Mucosa of descending colon (tissue), 3 donors: ENCODE measurements around the gene EFHD1. TPM values are rescaled to one million over a fixed set of nuclear protein-coding genes. Genes with fewer than 3 reads are reported as not detected.
"Not testable (repeated sequence)": the region's sequence is repeated elsewhere in the genome, so short reads cannot be mapped to it uniquely, and the experiment has no call there.

Source experiments
- ATAC-seq: fragments of 200-7000 bp; cut with Tn5 transposase; one replicate; pipeline ENCODE4 v1.9.1; 2020; ENCODE audit warnings: mild to moderate bottlenecking, moderate library complexity
- DNase-seq, 3 donors: peaks; one replicate each; pipeline ENCODE4 v3.0.0-alpha.2; 2020
- H3K36me3 ChIP-seq: fragments of 200-600 bp; one replicate; pipeline ENCODE4 v1.8.0; 2021; ENCODE audit warnings: low read depth, mild to moderate bottlenecking
- H3K4me1 ChIP-seq: fragments of 200-600 bp; one replicate; pipeline ENCODE4 v1.8.0; 2021; ENCODE audit warnings: low read depth, mild to moderate bottlenecking
- H3K4me3 ChIP-seq: fragments of 200-600 bp; one replicate; pipeline ENCODE4 v1.8.0; 2021; ENCODE audit warnings: mild to moderate bottlenecking
- H3K9me3 ChIP-seq: fragments of 200-600 bp; one replicate; pipeline ENCODE4 v1.8.0; 2021; ENCODE audit warnings: mild to moderate bottlenecking
- CTCF ChIP-seq: fragments of 200-600 bp; IDR thresholded peaks from one replicate; pipeline ENCODE4 v1.8.0; 2022; ENCODE audit warnings: antibody characterized with exemption, mild to moderate bottlenecking
- intact Hi-C, 2 donors: fragments of 100-400 bp; cut with DNase I in 1 of 2; cut with micrococcal nuclease in 1 of 2; formaldehyde crosslinking; loops; one replicate each; pipeline versions ENCODE4 v1.11.0 to v1.11.1; 2022; cut with DNase I, micrococcal nuclease
- total RNA-seq, 3 donors: library from RNA; stranded (reverse); fragmentation: NEBNext Ultra II Directional in 2 of 3; extraction: Animal tissue kit (Norgen Biotek cat#: 25700) in 2 of 3; gene quantifications; one replicate each; pipeline versions ENCODE4 v1.2.1 to v1.2.4, GENCODE V29; 2021 to 2023
- donor health status: DM: no; HTN: no; CAD: no; lungs with moderate emphysema.
- donor health status: DM: no; HTN: no; CAD: no.
- donor health status: DM: no; HTN: yes; CAD: no.

The EFHD1 gene
- total RNA-seq, 3 donors from 2014 or later, result 2.2 to 4.8 (median 4.6) TPM

GRCh38 chr2:232714969-232715368, 81.6 kb downstream of the EFHD1 start:
- H3K4me3 ChIP-seq, result no peak overlapping the region
- no peaks in the 10 kb centered on the region for H3K4me1 ChIP-seq
- DNase-seq, result no peak
- no peak for TF ChIP-seq CTCF
- no peak for ATAC-seq
- no peaks in the 10 kb centered on the region for H3K36me3 ChIP-seq
- H3K9me3 ChIP-seq, result no peaks in the 10 kb centered on the region
- intact Hi-C loops, result no loop called here

- DNase-seq, H3K9me3 ChIP-seq, ATAC-seq, intact Hi-C loops, H3K4me1 ChIP-seq, H3K4me3 ChIP-seq, H3K36me3 ChIP-seq: not testable (repeated sequence)
These were observed 86.7 kb downstream of the EFHD1 start for GRCh38 chr2:232720056-232720455.

- Histone ChIP-seq H3K36me3 (no peaks in the 10 kb centered on the region), H3K4me1 (no peaks in the 10 kb centered on the region), H3K4me3 (no peak overlapping the region), H3K9me3 (no peaks in the 10 kb centered on the region)
- ATAC-seq (no peak), DNase-seq (no peak)
- TF ChIP-seq CTCF, result no peak
- intact Hi-C loops, result no loop called here
These were observed 87.9 kb downstream of the EFHD1 start for GRCh38 chr2:232721261-232721660.

- Histone ChIP-seq H3K4me3 (no peak overlapping the region), H3K36me3 (no peaks in the 10 kb centered on the region), H3K9me3 (no peaks in the 10 kb centered on the region), H3K4me1 (no peaks in the 10 kb centered on the region)
- ATAC-seq (no peak), DNase-seq (no peak)
- TF ChIP-seq CTCF, result no peak
- intact Hi-C loops, result no loop called here
These were observed 88.5 kb downstream of the EFHD1 start for GRCh38 chr2:232721882-232722281.

GRCh38 chr2:232723027-232723426, 89.6 kb downstream of the EFHD1 start:
- Histone ChIP-seq H3K4me3 (no peak overlapping the region), H3K36me3 (no peaks in the 10 kb centered on the region), H3K9me3 (no peaks in the 10 kb centered on the region), H3K4me1 (no peaks in the 10 kb centered on the region)
- TF ChIP-seq CTCF, result no peak
- DNase-seq (no peak), ATAC-seq (no peak)
- intact Hi-C loops, result no loop called here

- intact Hi-C loops, result no loop called here
- no peaks in the 10 kb centered on the region for H3K4me1 ChIP-seq
- no peak for TF ChIP-seq CTCF
- H3K4me3 ChIP-seq, result no peak overlapping the region
- no peaks in the 10 kb centered on the region for H3K36me3 ChIP-seq
- DNase-seq, result no peak
- ATAC-seq, result no peak
- no peaks in the 10 kb centered on the region for H3K9me3 ChIP-seq
These were observed 95.4 kb downstream of the EFHD1 start for GRCh38 chr2:232728785-232729184.
